Suprapubic skin (tissue), 4 donors: ENCODE results near the gene NPLOC4. TPM values are rescaled to one million over a fixed set of nuclear protein-coding genes. Genes with fewer than 3 reads are reported as not detected.
"Not testable (repeated sequence)": the region's sequence is repeated elsewhere in the genome, so short reads cannot be mapped to it uniquely, and the experiment has no call there.

Source experiments
- DNase-seq, 2 donors: peaks; one replicate each; pipeline ENCODE4 v3.0.0-alpha.2; 2019; ENCODE audit warnings: low spot score in 2 of 2
- H3K27ac ChIP-seq: fragments of 200-600 bp; sonication (generic); one replicate; pipeline ENCODE4 v1.5.1; 2019
- H3K27me3 ChIP-seq: fragments of 200-600 bp; sonication (generic); one replicate; pipeline ENCODE4 v1.5.1; 2019
- H3K36me3 ChIP-seq: fragments of 200-600 bp; sonication (generic); one replicate; pipeline ENCODE4 v1.5.1; 2019
- H3K4me1 ChIP-seq: fragments of 200-600 bp; sonication (generic); one replicate; pipeline ENCODE4 v1.5.1; 2019
- H3K4me3 ChIP-seq: fragments of 200-600 bp; sonication (generic); one replicate; pipeline ENCODE4 v1.5.1; 2019; ENCODE audit warnings: mild to moderate bottlenecking
- H3K9me3 ChIP-seq: fragments of 200-600 bp; sonication (generic); one replicate; pipeline ENCODE4 v1.5.1; 2019
- EP300 ChIP-seq: sonication (generic); formaldehyde crosslinking; IDR thresholded peaks from one replicate; pipeline ENCODE4 v1.6.1; 2017; ENCODE audit warnings: antibody characterized with exemption
- POLR2A ChIP-seq, 2 donors: fragments of 450-650 bp; IDR thresholded peaks; one replicate each; pipeline ENCODE4 v1.6.1; 2017; ENCODE audit warnings: antibody characterized with exemption in 2 of 2, mild to moderate bottlenecking in 2 of 2, moderate library complexity in 2 of 2
- POLR2AphosphoS5 ChIP-seq, 3 donors: sonication (generic); formaldehyde crosslinking; IDR thresholded peaks; one replicate each; pipeline ENCODE4 v1.6.1; 2017; ENCODE audit warnings: antibody characterized with exemption in 3 of 3
- WGBS: methylation state at CpG from one replicate; pipeline ENCODE4 v1.1.5; 2018; 5-methylcytosine and 5-hydroxymethylcytosine counted together
- total RNA-seq, 4 donors: library from RNA; depleted of rRNA; stranded (reverse); fragments of >200 nt; gene quantifications; one replicate each; pipeline ENCODE4 v1.1.0, GENCODE V29; 2016
- TF ChIP-seq, protein P1 (sequence below), 2 donors: fragments of 200-600 bp in 1 of 2; fragments of 450-650 bp in 1 of 2; sonication (generic) in 1 of 2; IDR thresholded peaks; one replicate each; pipeline ENCODE4 v1.5.1; 2016 to 2019; ENCODE audit warnings: antibody characterized with exemption in 2 of 2, mild to moderate bottlenecking in 1 of 2, moderate library complexity in 1 of 2

NPLOC4 gene
- total RNA-seq, 4 donors from 2014 or later = 77.1 to 115 (median 91.7) TPM

- WGBS = 92% methylated on average over 6 of the region's 14 CpGs
- H3K36me3 ChIP-seq = peaks cover 97% of the 10 kb centered on the region
Measured at GRCh38 chr17:81591971-81592370, 44.9 kb downstream of the NPLOC4 start.

GRCh38 chr17:81590121-81590520 is 46.8 kb downstream of the NPLOC4 start:
- Histone ChIP-seq H3K9me3 (no peaks in the 10 kb centered on the region), H3K27me3 (no peaks in the 10 kb centered on the region), H3K4me3 (no peak overlapping the region), H3K4me1 (no peaks in the 10 kb centered on the region), H3K27ac (no peak overlapping the region), H3K36me3 (peaks cover 97% of the 10 kb centered on the region)
- TF ChIP-seq, protein P1, sequence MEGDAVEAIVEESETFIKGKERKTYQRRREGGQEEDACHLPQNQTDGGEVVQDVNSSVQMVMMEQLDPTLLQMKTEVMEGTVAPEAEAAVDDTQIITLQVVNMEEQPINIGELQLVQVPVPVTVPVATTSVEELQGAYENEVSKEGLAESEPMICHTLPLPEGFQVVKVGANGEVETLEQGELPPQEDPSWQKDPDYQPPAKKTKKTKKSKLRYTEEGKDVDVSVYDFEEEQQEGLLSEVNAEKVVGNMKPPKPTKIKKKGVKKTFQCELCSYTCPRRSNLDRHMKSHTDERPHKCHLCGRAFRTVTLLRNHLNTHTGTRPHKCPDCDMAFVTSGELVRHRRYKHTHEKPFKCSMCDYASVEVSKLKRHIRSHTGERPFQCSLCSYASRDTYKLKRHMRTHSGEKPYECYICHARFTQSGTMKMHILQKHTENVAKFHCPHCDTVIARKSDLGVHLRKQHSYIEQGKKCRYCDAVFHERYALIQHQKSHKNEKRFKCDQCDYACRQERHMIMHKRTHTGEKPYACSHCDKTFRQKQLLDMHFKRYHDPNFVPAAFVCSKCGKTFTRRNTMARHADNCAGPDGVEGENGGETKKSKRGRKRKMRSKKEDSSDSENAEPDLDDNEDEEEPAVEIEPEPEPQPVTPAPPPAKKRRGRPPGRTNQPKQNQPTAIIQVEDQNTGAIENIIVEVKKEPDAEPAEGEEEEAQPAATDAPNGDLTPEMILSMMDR (IDR thresholded peaks at IDR 0.05) = no peak
- no peak for TF ChIP-seq EP300
- TF ChIP-seq POLR2A (IDR thresholded peaks at IDR 0.05) = no peak
- no peak for TF ChIP-seq POLR2AphosphoS5 (IDR thresholded peaks at IDR 0.05)
- no peak for DNase-seq
- 90% methylated on average over 8 of the region's 8 CpGs for WGBS

More at GRCh38 chr17:81591971-81592370, 44.9 kb downstream of the NPLOC4 start:
- Histone ChIP-seq H3K9me3 (no peaks in the 10 kb centered on the region), H3K4me1 (no peaks in the 10 kb centered on the region), H3K27ac (no peak overlapping the region), H3K4me3 (no peak overlapping the region), H3K27me3 (no peaks in the 10 kb centered on the region)
- DNase-seq = no peak
- no peak for TF ChIP-seq POLR2AphosphoS5 (IDR thresholded peaks at IDR 0.05)
- no peak for TF ChIP-seq POLR2A (IDR thresholded peaks at IDR 0.05)

- Histone ChIP-seq H3K9me3 (no peaks in the 10 kb centered on the region), H3K36me3 (peaks cover 97% of the 10 kb centered on the region), H3K27ac (no peak overlapping the region), H3K27me3 (no peaks in the 10 kb centered on the region), H3K4me3 (no peak overlapping the region), H3K4me1 (no peaks in the 10 kb centered on the region)
- 91% methylated on average over 5 of the region's 5 CpGs for WGBS
- no peak for DNase-seq
- TF ChIP-seq EP300 (no peak), POLR2AphosphoS5 (IDR thresholded peaks at IDR 0.05) (no peak), POLR2A (IDR thresholded peaks at IDR 0.05) (no peak)
- TF ChIP-seq, protein P1 (IDR thresholded peaks at IDR 0.05) = no peak
Measured at GRCh38 chr17:81589612-81590011, 47.3 kb downstream of the NPLOC4 start.

DNA sequence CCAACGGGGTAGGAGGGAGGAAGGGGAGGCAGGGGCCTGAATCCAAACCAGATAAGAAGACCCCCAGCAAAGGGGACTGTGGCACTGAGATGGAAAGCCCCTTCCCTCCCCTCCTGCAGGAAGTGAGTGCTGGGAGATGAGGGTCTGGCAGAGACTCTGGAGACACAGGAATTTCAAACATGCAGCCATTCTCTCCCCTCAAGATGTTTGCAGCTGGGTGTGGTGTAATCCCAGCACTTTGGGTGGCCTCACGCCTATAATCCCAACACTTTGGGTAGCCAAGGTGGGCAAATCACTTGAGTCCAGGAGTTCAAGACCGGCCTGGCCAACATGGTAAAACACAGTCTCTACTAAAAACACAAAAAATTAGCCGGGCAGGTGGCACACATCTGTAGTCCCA is 50.8 kb downstream of the NPLOC4 start:
- peaks cover 90% of the 10 kb centered on the region for H3K36me3 ChIP-seq
- no peak for DNase-seq
- no peaks in the 10 kb centered on the region for H3K4me1 ChIP-seq
- no peaks in the 10 kb centered on the region for H3K9me3 ChIP-seq
- TF ChIP-seq EP300 (no peak), POLR2A (IDR thresholded peaks at IDR 0.05) (no peak), POLR2AphosphoS5 (IDR thresholded peaks at IDR 0.05) (no peak)
- TF ChIP-seq, protein P1 (IDR thresholded peaks at IDR 0.05) = no peak
- 93% methylated on average over 4 of the region's 4 CpGs for WGBS
- H3K27ac ChIP-seq = no peak overlapping the region
- H3K27me3 ChIP-seq = no peaks in the 10 kb centered on the region
- H3K4me3 ChIP-seq = no peak overlapping the region

DNA sequence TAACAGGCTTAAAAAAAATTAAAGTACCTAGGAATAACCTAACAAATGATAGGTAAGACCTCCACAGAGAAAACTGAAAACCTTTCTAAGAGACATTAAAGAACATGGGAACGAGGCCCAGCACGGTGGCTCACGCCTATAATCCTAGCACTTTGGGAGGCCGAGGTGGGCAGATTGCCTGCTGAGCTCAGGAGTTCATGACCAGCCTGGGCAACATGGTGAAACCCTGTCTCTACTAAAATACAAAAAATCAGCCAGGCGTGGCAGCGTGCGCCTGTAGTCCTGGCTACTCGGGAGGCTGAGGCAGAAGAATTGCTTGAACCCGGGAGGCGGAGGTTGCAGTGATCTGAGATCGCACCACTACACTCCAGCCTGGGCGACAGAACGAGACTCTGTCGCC is 52.1 kb downstream of the NPLOC4 start:
- peaks cover 79% of the 10 kb centered on the region for H3K36me3 ChIP-seq

DNA sequence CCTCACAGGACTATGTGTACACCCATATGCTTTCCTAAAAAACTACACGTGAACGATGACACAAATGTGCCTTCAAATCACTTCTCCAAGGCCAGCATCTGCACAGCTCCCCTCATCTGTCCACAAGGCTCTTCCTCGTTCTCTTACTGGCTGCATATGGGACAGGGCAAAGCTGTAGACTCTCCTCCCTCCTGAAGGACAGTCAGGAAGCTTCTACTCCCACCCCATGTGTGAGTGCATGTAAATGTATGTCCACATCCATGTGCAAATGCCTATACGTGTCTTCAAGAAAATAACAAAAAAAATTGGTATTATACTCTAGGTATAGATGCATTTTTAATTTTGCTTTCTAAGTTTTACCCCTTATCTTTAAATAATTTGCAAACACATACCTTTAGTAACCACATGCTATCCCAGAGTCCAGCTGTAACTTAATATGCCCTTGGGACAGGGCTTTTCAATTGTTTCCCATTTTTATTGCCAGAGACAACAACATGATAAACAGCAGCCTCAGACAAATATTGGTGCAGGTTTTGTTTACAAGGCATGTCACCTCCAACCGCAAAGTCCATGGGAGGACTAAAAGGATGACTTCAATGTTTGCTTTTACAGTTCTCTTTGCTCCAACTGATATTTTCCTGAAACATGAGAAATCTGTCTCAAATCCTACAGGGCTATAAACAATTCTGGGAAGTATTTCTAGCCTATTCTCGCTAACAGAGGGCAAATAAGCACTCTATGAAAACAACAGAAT is 53.1 kb downstream of the NPLOC4 start:
- TF ChIP-seq EP300 = no peak
- H3K9me3 ChIP-seq = no peaks in the 10 kb centered on the region
- no peak for DNase-seq
- H3K27ac ChIP-seq = no peak overlapping the region
- no peaks in the 10 kb centered on the region for H3K27me3 ChIP-seq
- no peaks in the 10 kb centered on the region for H3K4me1 ChIP-seq
- 83% methylated on average over 6 of the region's 6 CpGs for WGBS
- H3K36me3 ChIP-seq = peaks cover 69% of the 10 kb centered on the region
- H3K4me3 ChIP-seq = no peak overlapping the region

More for the DNA sequence above, 52.1 kb downstream of the NPLOC4 start:
- not testable (repeated sequence) for H3K9me3 ChIP-seq, H3K27me3 ChIP-seq, DNase-seq, H3K4me1 ChIP-seq, H3K27ac ChIP-seq, H3K4me3 ChIP-seq
- 93% methylated on average over 14 of the region's 14 CpGs for WGBS
